Uterus (tissue), 2 donors: ENCODE results near the gene MMP25.

Experiments
- CTCF ChIP-seq, 4 experiments: fragments of 200-600 bp in 2 of 4; fragments of 450-650 bp in 2 of 4; sonication (generic) in 2 of 4; IDR thresholded peaks; one replicate each; pipeline ENCODE4 v1.5.1; 2016 to 2019; ENCODE audit warnings: antibody characterized with exemption in 4 of 4, mild to moderate bottlenecking in 2 of 4, moderate library complexity in 1 of 4
- POLR2A ChIP-seq, 2 donors: fragments of 450-650 bp; IDR thresholded peaks; one replicate each; pipeline ENCODE4 v1.6.1; 2016; ENCODE audit warnings: antibody characterized with exemption in 2 of 2, mild to moderate bottlenecking in 1 of 2, moderate library complexity in 1 of 2

GRCh38 chr16:3036726-3037315, 9.5 kb upstream of the MMP25 start, which contains the start of gene BICDL2:
- TF ChIP-seq CTCF (IDR thresholded peaks at IDR 0.05), result no peak
- TF ChIP-seq POLR2A (IDR thresholded peaks at IDR 0.05), result no peak
